Mesodermal cell (in vitro differentiated cells): ENCODE results near the gene SPSB1.

Experiments
- H3K27ac ChIP-seq: 2 replicates; pipeline ENCODE4 v1.7.0; 2013; ENCODE audit warnings: mild to moderate bottlenecking, low read depth, low read length, moderate library complexity; ENCODE audit not compliant: severe bottlenecking
- H3K36me3 ChIP-seq: 2 replicates; pipeline ENCODE4 v1.7.1; 2013; ENCODE audit warnings: mild to moderate bottlenecking, low read length, moderate library complexity; ENCODE audit not compliant: control insufficient read depth, insufficient read depth
- H3K4me1 ChIP-seq: one replicate; pipeline ENCODE4 v1.7.1; 2013; ENCODE audit warnings: mild to moderate bottlenecking, low read length; ENCODE audit not compliant: insufficient read depth, control insufficient read depth, poor library complexity, severe bottlenecking
- H3K4me3 ChIP-seq: 2 replicates; pipeline ENCODE4 v1.7.0; 2013; ENCODE audit warnings: low read length, control low read depth, mild to moderate bottlenecking; ENCODE audit not compliant: insufficient read depth, poor library complexity, severe bottlenecking; ENCODE audit errors: extremely low read depth
- H3K9me3 ChIP-seq: 2 replicates; pipeline ENCODE4 v1.7.1; 2013; ENCODE audit warnings: mild to moderate bottlenecking, low read length, moderate library complexity; ENCODE audit not compliant: control insufficient read depth
- WGBS, 2 experiments: methylation state at CpG; one replicate each; pipeline ENCODE4 v1.1.5; 2013; ENCODE audit warnings: missing lambda C conversion rate in 2 of 2; ENCODE audit not compliant: insufficient coverage in 2 of 2; 5-methylcytosine and 5-hydroxymethylcytosine counted together

Gene SPSB1

DNA sequence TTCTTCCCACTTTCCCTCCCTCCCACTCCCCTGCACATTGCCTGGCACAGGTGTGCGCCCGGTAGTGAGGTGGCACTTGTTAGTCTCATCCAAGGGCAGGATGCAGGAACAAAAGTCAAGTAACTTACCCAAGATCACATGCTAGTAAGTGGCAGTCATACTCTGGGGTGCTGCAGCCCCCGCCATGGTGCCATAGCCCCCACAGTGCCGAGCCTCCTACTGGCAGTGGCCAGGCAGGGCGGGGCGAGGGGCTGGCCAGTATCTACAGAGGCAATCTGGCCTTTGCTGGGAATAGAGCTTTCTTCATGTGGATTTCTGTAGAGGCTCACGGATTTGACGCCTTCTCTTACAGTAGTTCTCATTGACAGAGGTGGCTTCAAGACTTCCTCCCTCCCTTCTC, 31.2 kb upstream of the SPSB1 start:
- Histone ChIP-seq H3K27ac (no peak overlapping the region), H3K4me1 (peaks cover 8% of the 10 kb centered on the region), H3K36me3 (peaks cover 4% of the 10 kb centered on the region), H3K4me3 (no peak overlapping the region), H3K9me3 (peaks cover 21% of the 10 kb centered on the region)
- 88 to 95% methylated on average over 8 of the region's 8 CpGs for WGBS, 2 experiments

DNA sequence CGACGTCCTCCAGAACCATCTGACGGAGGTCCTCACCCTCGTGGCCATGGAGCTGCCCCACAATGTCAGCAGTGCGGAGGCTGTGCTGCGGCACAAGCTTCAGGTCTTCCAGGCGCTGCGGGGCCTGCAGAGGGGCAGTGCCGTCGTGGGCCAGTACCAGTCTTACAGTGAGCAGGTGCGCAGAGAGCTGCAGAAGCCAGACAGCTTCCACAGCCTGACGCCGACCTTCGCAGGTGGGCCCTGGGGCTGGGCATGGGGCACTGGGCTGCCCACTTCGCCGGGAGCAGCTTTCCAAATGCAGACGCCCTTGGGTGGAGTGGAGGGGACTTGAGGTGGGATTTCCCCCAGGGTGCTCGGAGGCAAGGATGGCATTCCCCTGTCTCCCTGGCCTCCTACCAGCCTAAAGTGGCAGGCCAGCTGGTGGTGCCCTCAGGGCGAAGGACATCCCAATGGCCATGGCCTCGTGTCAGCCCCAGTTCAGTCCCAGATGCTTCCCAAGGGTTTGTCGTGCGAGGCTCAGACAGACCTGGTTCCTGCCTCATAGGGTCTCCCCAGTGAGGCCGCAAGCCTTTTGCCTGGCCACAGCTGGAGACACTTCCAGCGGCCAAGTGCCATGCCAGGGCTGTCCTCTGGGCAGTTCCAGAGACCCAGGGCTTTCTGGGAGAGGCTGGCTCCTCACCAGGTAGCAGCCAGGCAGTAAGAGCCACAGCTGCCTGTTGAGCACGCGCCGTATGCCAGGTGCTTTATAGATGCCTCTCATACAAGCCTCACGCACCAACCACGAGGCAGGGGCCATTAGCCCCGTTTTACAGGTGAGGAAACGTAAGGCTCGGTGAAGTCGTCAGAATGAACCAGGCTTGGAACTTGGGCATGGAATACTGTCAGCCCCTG, 30.4 kb upstream of the SPSB1 start:
- 95 to 96% methylated on average over 30 to 32 of the region's 33 CpGs for WGBS, 2 experiments
- Histone ChIP-seq H3K4me1 (peaks cover 9% of the 10 kb centered on the region), H3K4me3 (no peak overlapping the region), H3K36me3 (peaks cover 4% of the 10 kb centered on the region), H3K9me3 (peaks cover 21% of the 10 kb centered on the region), H3K27ac (no peak overlapping the region)

DNA sequence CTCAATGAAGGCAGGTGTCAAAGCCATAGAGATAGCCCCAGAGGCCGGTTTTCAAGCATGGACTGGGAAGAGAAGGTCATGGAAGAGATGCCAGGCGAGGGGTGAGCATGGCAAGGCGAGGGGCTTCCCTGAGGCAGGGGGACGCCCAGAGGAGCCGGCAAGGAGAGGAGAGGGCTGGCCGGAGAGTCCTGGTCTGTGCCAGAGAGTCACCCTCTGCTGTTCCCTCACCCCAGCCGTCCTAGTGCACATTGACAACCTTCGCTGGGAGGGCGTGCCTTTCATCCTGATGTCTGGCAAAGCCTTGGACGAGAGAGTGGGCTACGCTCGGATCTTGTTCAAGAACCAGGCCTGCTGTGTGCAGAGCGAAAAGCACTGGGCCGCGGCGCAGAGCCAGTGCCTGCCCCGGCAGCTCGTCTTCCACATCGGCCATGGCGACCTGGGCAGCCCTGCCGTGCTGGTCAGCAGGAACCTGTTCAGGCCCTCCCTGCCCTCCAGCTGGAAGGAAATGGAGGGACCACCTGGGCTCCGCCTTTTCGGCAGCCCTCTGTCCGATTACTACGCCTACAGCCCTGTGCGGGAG, 29.3 kb upstream of the SPSB1 start:
- peaks cover 4% of the 10 kb centered on the region for H3K36me3 ChIP-seq
- H3K27ac ChIP-seq = no peak overlapping the region
- H3K4me1 ChIP-seq = peaks cover 9% of the 10 kb centered on the region
- H3K9me3 ChIP-seq = peaks cover 18% of the 10 kb centered on the region
- H3K4me3 ChIP-seq = no peak overlapping the region
- WGBS, 2 experiments = 94 to 96% methylated on average over 22 to 26 of the region's 26 CpGs

DNA sequence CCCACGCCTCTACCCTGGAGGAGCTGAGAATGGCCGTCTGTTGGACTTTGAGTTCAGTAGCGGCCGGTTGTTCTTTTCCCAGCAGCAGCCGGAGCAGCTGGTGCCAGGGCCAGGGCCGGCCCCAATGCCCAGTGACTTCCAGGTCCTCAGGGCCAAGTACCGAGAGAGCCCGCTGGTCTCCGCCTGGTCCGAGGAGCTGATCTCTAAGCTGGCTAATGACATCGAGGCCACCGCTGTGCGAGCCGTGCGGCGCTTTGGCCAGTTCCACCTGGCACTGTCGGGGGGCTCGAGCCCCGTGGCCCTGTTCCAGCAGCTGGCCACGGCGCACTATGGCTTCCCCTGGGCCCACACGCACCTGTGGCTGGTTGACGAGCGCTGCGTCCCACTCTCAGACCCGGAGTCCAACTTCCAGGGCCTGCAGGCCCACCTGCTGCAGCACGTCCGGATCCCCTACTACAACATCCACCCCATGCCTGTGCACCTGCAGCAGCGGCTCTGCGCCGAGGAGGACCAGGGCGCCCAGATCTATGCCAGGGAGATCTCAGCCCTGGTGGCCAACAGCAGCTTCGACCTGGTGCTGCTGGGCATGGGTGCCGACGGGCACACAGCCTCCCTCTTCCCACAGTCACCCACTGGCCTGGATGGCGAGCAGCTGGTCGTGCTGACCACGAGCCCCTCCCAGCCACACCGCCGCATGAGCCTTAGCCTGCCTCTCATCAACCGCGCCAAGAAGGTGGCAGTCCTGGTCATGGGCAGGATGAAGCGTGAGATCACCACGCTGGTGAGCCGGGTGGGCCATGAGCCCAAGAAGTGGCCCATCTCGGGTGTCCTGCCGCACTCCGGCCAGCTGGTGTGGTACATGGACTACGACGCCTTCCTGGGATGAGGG, 28.5 kb upstream of the SPSB1 start:
- Histone ChIP-seq H3K4me3 (no peak overlapping the region), H3K4me1 (peaks cover 12% of the 10 kb centered on the region), H3K9me3 (peaks cover 11% of the 10 kb centered on the region), H3K36me3 (peaks cover 4% of the 10 kb centered on the region), H3K27ac (no peak overlapping the region)
- WGBS, 2 experiments = 95 to 97% methylated on average over 46 to 47 of the region's 50 CpGs

DNA sequence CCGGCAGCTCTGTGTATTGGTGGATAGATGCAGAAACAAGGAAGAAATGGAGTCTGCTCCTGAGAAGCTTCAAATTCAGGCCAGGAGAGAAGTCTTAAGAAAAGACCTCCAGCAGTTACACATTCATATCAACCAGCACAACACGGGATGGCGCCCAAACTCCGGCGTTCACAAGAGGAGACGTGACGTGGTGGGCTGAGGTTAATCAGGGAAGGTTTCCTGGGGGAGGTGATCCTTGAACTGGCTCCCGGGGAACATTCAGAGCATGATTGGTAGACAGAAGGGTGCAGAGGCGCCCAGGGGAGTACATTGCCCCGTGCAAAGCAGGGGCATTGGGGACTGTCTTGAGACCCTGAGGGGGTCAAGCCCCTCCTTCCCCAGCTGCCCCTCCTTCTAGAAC, 27.7 kb upstream of the SPSB1 start:
- 96% methylated on average over 8 to 9 of the region's 10 CpGs for WGBS, 2 experiments
- peaks cover 17% of the 10 kb centered on the region for H3K4me1 ChIP-seq
- no peak overlapping the region for H3K4me3 ChIP-seq
- H3K36me3 ChIP-seq = peaks cover 4% of the 10 kb centered on the region
- peaks cover 3% of the 10 kb centered on the region for H3K9me3 ChIP-seq
- no peak overlapping the region for H3K27ac ChIP-seq

DNA sequence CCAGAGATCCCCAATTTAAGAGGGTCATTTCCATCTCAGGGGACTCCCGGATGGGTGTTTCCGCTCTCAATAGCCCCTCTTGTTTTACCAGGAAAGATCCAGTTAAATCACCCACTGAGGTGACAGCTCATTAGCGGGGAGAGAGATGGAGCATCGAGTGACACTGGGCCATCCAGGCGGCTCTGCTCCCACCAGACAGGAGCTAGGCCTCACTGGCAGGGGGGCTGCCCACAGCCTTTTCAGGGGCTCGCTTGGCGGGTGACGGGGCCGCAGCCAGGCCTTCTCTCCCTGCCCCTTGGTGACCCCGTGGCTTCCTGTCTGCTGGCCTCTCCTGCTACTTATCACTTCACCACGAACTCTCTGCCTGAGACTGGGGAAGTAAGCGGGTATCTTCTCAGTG, 26.7 kb upstream of the SPSB1 start:
- 72 to 83% methylated on average over 5 to 7 of the region's 12 CpGs for WGBS, 2 experiments
- peaks cover 25% of the 10 kb centered on the region for H3K4me1 ChIP-seq
- H3K36me3 ChIP-seq = peaks cover 4% of the 10 kb centered on the region
- H3K9me3 ChIP-seq = no peaks in the 10 kb centered on the region
- peak overlapping the region; percentile 36 for H3K27ac ChIP-seq
- H3K4me3 ChIP-seq = no peak overlapping the region

DNA sequence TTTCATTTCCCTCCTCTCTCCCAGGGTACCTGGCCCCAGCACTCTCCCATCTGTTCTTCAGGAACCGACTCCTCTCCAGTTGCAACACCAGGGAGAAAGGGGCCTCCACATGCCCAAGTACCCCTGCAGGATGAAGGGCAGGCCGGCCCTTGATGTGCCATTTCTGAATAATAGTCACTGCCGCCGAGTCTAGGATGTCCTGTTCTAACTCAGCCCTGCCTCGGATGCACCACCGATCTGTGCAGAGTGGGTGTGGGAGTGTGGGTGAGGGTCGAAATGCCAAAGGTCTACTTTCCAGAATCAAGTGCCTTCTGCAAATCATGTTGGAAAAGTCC, 25.4 kb upstream of the SPSB1 start:
- H3K27ac ChIP-seq = no peak overlapping the region
- WGBS, 2 experiments = 77 to 100% methylated on average over 2 to 5 of the region's 7 CpGs
- H3K4me1 ChIP-seq = peaks cover 25% of the 10 kb centered on the region
- H3K4me3 ChIP-seq = no peak overlapping the region
- no peaks in the 10 kb centered on the region for H3K9me3 ChIP-seq
- peaks cover 4% of the 10 kb centered on the region for H3K36me3 ChIP-seq

DNA sequence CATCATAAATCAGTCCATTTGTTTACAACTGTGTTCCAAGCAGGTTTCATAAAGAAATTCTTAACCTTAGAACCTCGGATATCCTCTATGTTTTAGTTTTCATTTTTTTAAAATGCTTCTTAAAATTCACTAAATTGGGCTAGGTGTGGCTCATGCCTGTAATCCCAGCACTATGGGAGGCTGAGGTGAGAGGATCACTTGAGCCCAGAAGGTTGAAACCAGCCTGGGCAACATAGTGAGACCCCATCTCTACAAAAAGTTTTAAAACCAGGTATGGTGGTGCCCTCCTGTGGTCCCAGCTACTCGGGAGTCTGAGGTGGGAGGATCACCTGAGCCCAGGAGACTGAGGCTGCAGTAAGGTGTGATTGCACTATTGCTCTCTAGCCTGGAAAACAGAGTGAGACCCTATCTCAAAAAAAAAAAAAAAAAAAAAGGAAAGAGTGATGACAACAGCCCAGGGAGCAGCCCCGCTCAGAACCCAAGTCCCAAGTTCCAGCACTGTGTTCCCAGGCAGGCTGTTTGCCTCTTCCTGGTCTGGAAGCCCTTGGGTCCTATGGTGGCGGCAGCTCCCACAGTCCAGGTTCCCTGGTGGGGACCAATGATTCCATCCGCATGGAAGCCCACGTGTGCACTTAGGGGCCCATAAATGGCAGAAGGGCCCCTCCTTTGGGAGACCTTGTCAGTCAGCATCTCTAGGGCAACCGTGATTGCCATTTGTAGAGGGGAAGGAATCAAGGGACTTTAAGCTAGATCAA, 24.7 kb upstream of the SPSB1 start:
- peaks cover 25% of the 10 kb centered on the region for H3K4me1 ChIP-seq
- WGBS, 2 experiments = 91 to 95% methylated on average over 5 of the region's 7 CpGs

DNA sequence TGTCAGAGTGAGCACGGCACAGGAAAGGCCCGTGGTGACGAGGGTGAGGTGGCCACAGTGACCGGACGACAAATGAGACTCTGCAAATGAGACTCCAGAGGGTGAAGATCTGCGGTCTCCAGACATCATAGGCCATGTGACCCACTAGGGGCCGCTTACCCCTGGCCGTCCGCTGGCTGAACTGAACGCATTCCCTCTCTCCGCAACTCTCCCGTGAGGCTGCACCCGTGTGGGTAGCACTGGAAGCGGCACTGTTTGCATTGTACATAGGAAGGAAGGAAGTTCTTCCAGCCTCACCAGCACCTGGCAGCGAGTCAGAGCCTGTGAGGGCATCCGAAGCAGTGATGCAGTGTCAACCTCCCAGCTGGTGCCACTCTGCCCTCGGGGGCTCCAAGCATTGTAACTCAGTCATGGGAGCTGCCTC, 23.6 kb upstream of the SPSB1 start:
- Histone ChIP-seq H3K9me3 (no peaks in the 10 kb centered on the region), H3K27ac (no peak overlapping the region), H3K4me3 (no peak overlapping the region), H3K36me3 (peaks cover 4% of the 10 kb centered on the region), H3K4me1 (peaks cover 25% of the 10 kb centered on the region)
- WGBS, 2 experiments = 87 to 89% methylated on average over 11 to 15 of the region's 17 CpGs

More for the DNA sequence above, 24.7 kb upstream of the SPSB1 start:
- no peaks in the 10 kb centered on the region for H3K9me3 ChIP-seq
- peaks cover 4% of the 10 kb centered on the region for H3K36me3 ChIP-seq
- H3K27ac ChIP-seq = no peak overlapping the region
- H3K4me3 ChIP-seq = no peak overlapping the region

DNA sequence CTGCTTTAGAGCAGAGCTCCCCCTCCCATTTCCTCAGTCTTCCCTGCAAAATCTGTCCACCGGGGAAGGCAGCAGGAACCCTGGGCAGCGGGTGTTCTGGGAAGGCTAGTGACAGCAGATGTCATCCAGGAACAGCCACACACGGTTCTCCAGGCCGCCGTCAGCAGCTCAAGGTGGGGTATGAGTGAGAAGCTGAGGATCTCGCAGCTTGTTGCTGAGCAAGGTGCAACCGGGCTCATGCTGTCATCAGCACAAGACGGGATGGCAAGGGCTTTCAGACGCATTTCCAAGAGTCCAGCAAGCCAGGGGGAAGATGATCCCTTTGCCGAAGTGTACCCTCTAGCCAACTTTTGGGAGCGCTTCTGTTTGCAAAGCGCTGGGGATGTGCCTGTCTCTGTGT, 23.0 kb upstream of the SPSB1 start:
- Histone ChIP-seq H3K9me3 (no peaks in the 10 kb centered on the region), H3K27ac (no peak overlapping the region), H3K4me1 (peaks cover 25% of the 10 kb centered on the region), H3K4me3 (no peak overlapping the region), H3K36me3 (no peaks in the 10 kb centered on the region)
- WGBS, 2 experiments = 89 to 94% methylated on average over 10 of the region's 12 CpGs
